ENCODE data around the gene ARR3.
"Not testable (repeated sequence)": the region's sequence is repeated elsewhere in the genome, so short reads cannot be mapped to it uniquely, and the experiment has no call there.

ARR3 gene

GRCh38 chrX:70289168-70289792 lies 21.1 kb downstream of the ARR3 start:
- H3K27me3 ChIP-seq (ENCODE audit: control insufficient read depth, insufficient read depth, low read length), result no peaks in the 10 kb centered on the region
- H3K4me3 ChIP-seq (ENCODE audit: low read length), result peak overlapping the region; percentile 71
- H3K9ac ChIP-seq (ENCODE audit: low read length), result peak overlapping the region; percentile 50
- H3K36me3 ChIP-seq (ENCODE audit: control insufficient read depth, insufficient read depth, low read length), result no peaks in the 10 kb centered on the region
- H3K4me1 ChIP-seq (ENCODE audit: control insufficient read depth, insufficient read depth, low read length), result peaks cover 3% of the 10 kb centered on the region
- peak overlapping the region; percentile 58 for H3K27ac ChIP-seq (ENCODE audit: low read depth, low read length)

GRCh38 chrX:70289793-70290770 lies 21.9 kb downstream of the ARR3 start, which contains the start of the genes KIF4A and PDZD11:
Gene KIF4A (plus strand): TSS chrX:70290104. CDS start chrX:70290459, 355 bp downstream.
Gene PDZD11 (minus strand): TSS chrX:70289927. CDS start chrX:70289341, 586 bp downstream.
- peaks cover 3% of the 10 kb centered on the region for H3K4me1 ChIP-seq (ENCODE audit: control insufficient read depth, insufficient read depth, low read length)
- peak within 1 kb of the TSS; percentile 50 for H3K9ac ChIP-seq (ENCODE audit: low read length)
- H3K4me3 ChIP-seq (ENCODE audit: low read length), result peak within 1 kb of the TSS; percentile 71
- no peaks in the 10 kb centered on the region for H3K36me3 ChIP-seq (ENCODE audit: control insufficient read depth, insufficient read depth, low read length)
- no peaks in the 10 kb centered on the region for H3K27me3 ChIP-seq (ENCODE audit: control insufficient read depth, insufficient read depth, low read length)
- H3K27ac ChIP-seq (ENCODE audit: low read depth, low read length), result peak within 1 kb of the TSS; percentile 58

- Histone ChIP-seq H3K36me3 (ENCODE audit: control insufficient read depth, insufficient read depth, low read length) (no peaks in the 10 kb centered on the region), H3K4me3 (ENCODE audit: low read length) (no peak overlapping the region), H3K9ac (ENCODE audit: low read length) (no peak overlapping the region), H3K27ac (ENCODE audit: low read depth, low read length) (no peak overlapping the region), H3K4me1 (ENCODE audit: control insufficient read depth, insufficient read depth, low read length) (peaks cover 3% of the 10 kb centered on the region), H3K27me3 (ENCODE audit: control insufficient read depth, insufficient read depth, low read length) (no peaks in the 10 kb centered on the region)
Measured at GRCh38 chrX:70292788-70293187, 24.7 kb downstream of the ARR3 start.

DNA sequence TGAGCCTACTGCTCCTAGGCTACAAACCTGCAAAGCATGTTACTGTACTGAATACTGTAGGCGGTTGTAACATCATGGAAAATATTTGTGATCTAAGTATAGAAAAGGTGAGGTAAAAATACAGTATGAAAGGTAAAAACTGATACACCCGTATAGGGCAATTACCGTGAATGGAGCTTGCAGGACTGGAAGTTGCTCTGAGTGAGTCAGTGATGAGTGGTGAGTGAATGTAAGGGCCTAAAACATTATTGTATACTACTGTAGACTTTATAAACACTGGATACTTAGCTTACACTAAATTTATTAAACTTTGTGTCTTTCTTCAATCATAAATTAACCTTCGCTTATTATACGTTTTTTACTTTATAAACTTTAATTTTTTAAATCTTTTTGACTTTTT lies 25.5 kb downstream of the ARR3 start:
- Histone ChIP-seq H3K27me3 (ENCODE audit: control insufficient read depth, insufficient read depth, low read length) (no peaks in the 10 kb centered on the region), H3K27ac (ENCODE audit: low read depth, low read length) (no peak overlapping the region), H3K4me1 (ENCODE audit: control insufficient read depth, insufficient read depth, low read length) (peaks cover 3% of the 10 kb centered on the region), H3K4me3 (ENCODE audit: low read length) (no peak overlapping the region), H3K36me3 (ENCODE audit: control insufficient read depth, insufficient read depth, low read length) (no peaks in the 10 kb centered on the region), H3K9ac (ENCODE audit: low read length) (no peak overlapping the region)

DNA sequence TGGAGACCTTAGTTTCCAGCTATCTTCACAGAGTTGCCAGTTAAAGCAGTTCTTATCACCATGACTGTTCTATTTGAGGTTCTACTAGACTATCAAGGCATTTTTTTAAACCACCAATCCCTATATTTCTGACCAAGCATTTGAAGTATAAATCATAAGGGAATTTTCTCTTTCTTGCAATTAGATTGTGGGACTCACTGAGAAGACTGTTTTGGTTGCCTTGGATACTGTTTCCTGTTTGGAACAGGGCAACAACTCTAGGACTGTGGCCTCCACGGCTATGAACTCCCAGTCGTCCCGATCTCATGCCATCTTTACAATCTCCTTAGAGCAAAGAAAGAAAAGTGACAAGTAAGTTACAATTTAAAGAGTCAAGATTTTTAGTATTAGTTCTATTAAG lies 33.6 kb downstream of the ARR3 start:
- no peak overlapping the region for H3K4me3 ChIP-seq (ENCODE audit: low read length)
- H3K9ac ChIP-seq (ENCODE audit: low read length), result no peak overlapping the region
- no peaks in the 10 kb centered on the region for H3K4me1 ChIP-seq (ENCODE audit: control insufficient read depth, insufficient read depth, low read length)
- no peaks in the 10 kb centered on the region for H3K36me3 ChIP-seq (ENCODE audit: control insufficient read depth, insufficient read depth, low read length)
- H3K27me3 ChIP-seq (ENCODE audit: control insufficient read depth, insufficient read depth, low read length), result no peaks in the 10 kb centered on the region
- H3K27ac ChIP-seq (ENCODE audit: low read depth, low read length), result no peak overlapping the region

DNA sequence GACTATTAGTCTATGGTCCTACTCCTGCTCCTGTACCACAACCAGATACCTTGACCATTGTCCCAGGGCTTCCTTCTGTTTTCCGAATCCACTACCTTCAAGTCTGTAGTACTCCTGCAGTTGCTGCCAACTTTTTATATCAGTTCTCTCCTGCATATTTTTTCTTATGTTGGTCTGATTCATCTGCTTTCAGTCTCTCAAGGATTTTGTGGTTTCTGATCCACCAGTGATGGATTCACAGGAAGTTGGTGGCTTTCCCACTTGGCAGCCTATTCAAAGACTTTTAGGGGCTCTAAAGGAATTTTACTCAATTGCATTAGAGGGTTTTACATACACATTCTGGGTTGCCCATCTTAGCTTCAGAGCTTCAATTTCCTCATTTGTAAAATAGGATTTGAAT lies 45.4 kb downstream of the ARR3 start:
- no peaks in the 10 kb centered on the region for H3K27me3 ChIP-seq (ENCODE audit: control insufficient read depth, insufficient read depth, low read length)
- no peaks in the 10 kb centered on the region for H3K36me3 ChIP-seq (ENCODE audit: control insufficient read depth, insufficient read depth, low read length)
- H3K4me3 ChIP-seq (ENCODE audit: low read length), result no peak overlapping the region
- H3K4me1 ChIP-seq (ENCODE audit: control insufficient read depth, insufficient read depth, low read length), result no peaks in the 10 kb centered on the region
- H3K9ac ChIP-seq (ENCODE audit: low read length), result no peak overlapping the region
- H3K27ac ChIP-seq (ENCODE audit: low read depth, low read length), result no peak overlapping the region

GRCh38 chrX:70322784-70323183 lies 54.6 kb downstream of the ARR3 start:
- Histone ChIP-seq H3K27me3 (ENCODE audit: control insufficient read depth, insufficient read depth, low read length) (no peaks in the 10 kb centered on the region), H3K4me3 (ENCODE audit: low read length) (no peak overlapping the region), H3K9ac (ENCODE audit: low read length) (no peak overlapping the region), H3K27ac (ENCODE audit: low read depth, low read length) (no peak overlapping the region), H3K4me1 (ENCODE audit: control insufficient read depth, insufficient read depth, low read length) (no peaks in the 10 kb centered on the region), H3K36me3 (ENCODE audit: control insufficient read depth, insufficient read depth, low read length) (no peaks in the 10 kb centered on the region)

DNA sequence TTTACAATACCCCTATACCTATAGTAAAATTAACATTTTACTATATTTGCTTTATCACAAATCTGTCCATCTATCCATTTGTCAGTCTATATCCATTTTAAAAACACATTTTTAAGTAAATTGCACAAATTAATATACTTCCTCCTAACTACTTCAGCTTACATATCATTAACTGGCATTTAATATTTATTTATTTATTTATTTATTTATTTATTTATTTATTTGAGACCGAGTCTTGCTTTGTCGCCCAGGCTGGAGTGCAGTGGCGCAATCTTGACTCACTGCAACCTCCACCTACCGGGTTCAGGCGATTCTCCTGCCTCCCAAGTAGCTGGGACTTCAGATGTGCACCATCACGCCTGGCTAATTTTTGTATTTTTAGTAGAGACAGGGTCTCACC lies 55.5 kb downstream of the ARR3 start:
- H3K4me1 ChIP-seq (ENCODE audit: control insufficient read depth, insufficient read depth, low read length); H3K9ac ChIP-seq (ENCODE audit: low read length); H3K27me3 ChIP-seq (ENCODE audit: control insufficient read depth, insufficient read depth, low read length); H3K36me3 ChIP-seq (ENCODE audit: control insufficient read depth, insufficient read depth, low read length); H3K4me3 ChIP-seq (ENCODE audit: low read length); H3K27ac ChIP-seq (ENCODE audit: low read depth, low read length): not testable (repeated sequence)

GRCh38 chrX:70324326-70324725 lies 56.2 kb downstream of the ARR3 start:
- H3K27ac ChIP-seq (ENCODE audit: low read depth, low read length), result no peak overlapping the region
- no peaks in the 10 kb centered on the region for H3K27me3 ChIP-seq (ENCODE audit: control insufficient read depth, insufficient read depth, low read length)
- no peak overlapping the region for H3K9ac ChIP-seq (ENCODE audit: low read length)

DNA sequence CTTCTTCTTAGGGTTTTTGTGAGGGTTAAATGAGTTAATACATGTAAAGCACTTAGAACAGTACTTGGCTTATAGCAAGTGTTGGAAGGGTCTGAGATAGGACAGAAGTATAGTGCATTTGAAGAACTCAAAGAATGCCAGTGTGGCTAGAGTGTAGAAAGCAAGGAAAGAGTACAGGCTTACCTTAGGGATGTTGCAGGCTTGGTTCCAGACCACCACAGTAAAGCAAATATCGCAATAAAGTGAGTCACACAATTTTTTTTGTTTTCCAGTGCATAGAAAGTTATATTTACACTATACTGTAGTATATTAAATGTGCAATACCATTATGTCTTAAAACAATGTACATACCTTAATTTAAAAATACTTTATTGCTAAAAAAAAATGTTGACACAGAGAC lies 63.0 kb downstream of the ARR3 start:
- no peaks in the 10 kb centered on the region for H3K36me3 ChIP-seq (ENCODE audit: control insufficient read depth, insufficient read depth, low read length)
- no peak overlapping the region for H3K9ac ChIP-seq (ENCODE audit: low read length)
- H3K27ac ChIP-seq (ENCODE audit: low read depth, low read length), result no peak overlapping the region
- no peaks in the 10 kb centered on the region for H3K27me3 ChIP-seq (ENCODE audit: control insufficient read depth, insufficient read depth, low read length)
- no peaks in the 10 kb centered on the region for H3K4me1 ChIP-seq (ENCODE audit: control insufficient read depth, insufficient read depth, low read length)
- H3K4me3 ChIP-seq (ENCODE audit: low read length), result no peak overlapping the region

More at GRCh38 chrX:70324326-70324725, 56.2 kb downstream of the ARR3 start:
- no peak overlapping the region for H3K4me3 ChIP-seq (ENCODE audit: low read length)
- no peaks in the 10 kb centered on the region for H3K4me1 ChIP-seq (ENCODE audit: control insufficient read depth, insufficient read depth, low read length)
- H3K36me3 ChIP-seq (ENCODE audit: control insufficient read depth, insufficient read depth, low read length), result no peaks in the 10 kb centered on the region

Data from rectal smooth muscle tissue (tissue), 1 donor.